Neutrophil (primary cell): ENCODE measurements around the gene MPL.

Experiments
- H3K27ac ChIP-seq: fragments of 200-600 bp; sonication (generic); 2 replicates; pipeline ENCODE4 v1.5.1; 2016; ENCODE audit warnings: mild to moderate bottlenecking, moderate library complexity
- H3K27me3 ChIP-seq: fragments of 200-600 bp; sonication (generic); 2 replicates; pipeline ENCODE4 v1.6.0; 2016; ENCODE audit warnings: mild to moderate bottlenecking
- H3K36me3 ChIP-seq: fragments of 200-600 bp; sonication (generic); 2 replicates; pipeline ENCODE4 v1.5.1; 2017
- H3K4me1 ChIP-seq, 2 experiments: fragments of 200-600 bp in 1 of 2; sonication (generic) in 1 of 2; 1 replicate in 1 of 2; 2 replicates in 1 of 2; pipeline versions ENCODE4 v1.5.1 to v1.6.1; 2013 to 2016; ENCODE audit warnings: low read depth in 1 of 2, low read length in 1 of 2, mild to moderate bottlenecking in 1 of 2, moderate library complexity in 1 of 2; ENCODE audit not compliant: control insufficient read depth in 1 of 2, insufficient read depth in 1 of 2
- H3K4me3 ChIP-seq, 2 experiments: fragments of 200-600 bp in 1 of 2; sonication (generic) in 1 of 2; 1 replicate in 1 of 2; 2 replicates in 1 of 2; pipeline ENCODE4 v1.5.1; 2013 to 2016; ENCODE audit warnings: low read depth in 1 of 2, low read length in 1 of 2, mild to moderate bottlenecking in 1 of 2, moderate library complexity in 1 of 2
- H3K9me3 ChIP-seq: fragments of 200-600 bp; sonication (generic); 2 replicates; pipeline ENCODE4 v1.5.1; 2016
- TF ChIP-seq, protein P1 (sequence below): fragments of 200-600 bp; sonication (generic); IDR thresholded peaks from 2 replicates; pipeline ENCODE4 v1.5.1; 2016; ENCODE audit warnings: antibody characterized with exemption

Gene MPL

DNA sequence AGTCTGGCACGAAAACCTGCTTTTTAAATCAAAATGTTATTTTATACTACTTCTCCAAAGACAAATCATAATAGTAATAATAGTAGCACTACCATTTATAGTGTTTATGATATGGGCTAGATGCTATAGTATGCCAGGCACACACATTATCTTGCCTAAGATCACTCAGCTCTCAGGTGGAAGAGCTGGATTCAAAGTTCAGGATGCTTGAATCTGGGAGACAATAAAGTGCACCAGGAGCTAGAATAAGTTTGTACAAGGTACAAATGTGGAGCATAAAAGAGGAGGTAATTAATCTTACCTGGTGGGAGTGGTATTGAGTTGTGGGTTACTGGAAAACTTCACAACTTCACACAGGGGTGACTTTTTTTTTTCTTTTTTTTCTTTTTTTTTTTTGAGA lies 40.2 kb downstream of the MPL start:
- no peak overlapping the region for H3K27ac ChIP-seq
- H3K4me1 ChIP-seq = peaks cover 11 to 13% of the 10 kb centered on the region in 2 experiments
- no peaks in the 10 kb centered on the region for H3K9me3 ChIP-seq
- no peaks in the 10 kb centered on the region for H3K27me3 ChIP-seq
- H3K36me3 ChIP-seq = peaks cover 37% of the 10 kb centered on the region
- H3K4me3 ChIP-seq = no peak overlapping the region
- TF ChIP-seq, protein P1, sequence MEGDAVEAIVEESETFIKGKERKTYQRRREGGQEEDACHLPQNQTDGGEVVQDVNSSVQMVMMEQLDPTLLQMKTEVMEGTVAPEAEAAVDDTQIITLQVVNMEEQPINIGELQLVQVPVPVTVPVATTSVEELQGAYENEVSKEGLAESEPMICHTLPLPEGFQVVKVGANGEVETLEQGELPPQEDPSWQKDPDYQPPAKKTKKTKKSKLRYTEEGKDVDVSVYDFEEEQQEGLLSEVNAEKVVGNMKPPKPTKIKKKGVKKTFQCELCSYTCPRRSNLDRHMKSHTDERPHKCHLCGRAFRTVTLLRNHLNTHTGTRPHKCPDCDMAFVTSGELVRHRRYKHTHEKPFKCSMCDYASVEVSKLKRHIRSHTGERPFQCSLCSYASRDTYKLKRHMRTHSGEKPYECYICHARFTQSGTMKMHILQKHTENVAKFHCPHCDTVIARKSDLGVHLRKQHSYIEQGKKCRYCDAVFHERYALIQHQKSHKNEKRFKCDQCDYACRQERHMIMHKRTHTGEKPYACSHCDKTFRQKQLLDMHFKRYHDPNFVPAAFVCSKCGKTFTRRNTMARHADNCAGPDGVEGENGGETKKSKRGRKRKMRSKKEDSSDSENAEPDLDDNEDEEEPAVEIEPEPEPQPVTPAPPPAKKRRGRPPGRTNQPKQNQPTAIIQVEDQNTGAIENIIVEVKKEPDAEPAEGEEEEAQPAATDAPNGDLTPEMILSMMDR = no peak

- TF ChIP-seq, protein P1 = no peak
- peaks cover 11 to 13% of the 10 kb centered on the region in 2 experiments for H3K4me1 ChIP-seq
- H3K27ac ChIP-seq = no peak overlapping the region
- H3K4me3 ChIP-seq = no peak overlapping the region
- H3K9me3 ChIP-seq = no peaks in the 10 kb centered on the region
- H3K36me3 ChIP-seq = peaks cover 45% of the 10 kb centered on the region
- no peaks in the 10 kb centered on the region for H3K27me3 ChIP-seq
Observed at GRCh38 chr1:43379476-43379875, 41.9 kb downstream of the MPL start.

DNA sequence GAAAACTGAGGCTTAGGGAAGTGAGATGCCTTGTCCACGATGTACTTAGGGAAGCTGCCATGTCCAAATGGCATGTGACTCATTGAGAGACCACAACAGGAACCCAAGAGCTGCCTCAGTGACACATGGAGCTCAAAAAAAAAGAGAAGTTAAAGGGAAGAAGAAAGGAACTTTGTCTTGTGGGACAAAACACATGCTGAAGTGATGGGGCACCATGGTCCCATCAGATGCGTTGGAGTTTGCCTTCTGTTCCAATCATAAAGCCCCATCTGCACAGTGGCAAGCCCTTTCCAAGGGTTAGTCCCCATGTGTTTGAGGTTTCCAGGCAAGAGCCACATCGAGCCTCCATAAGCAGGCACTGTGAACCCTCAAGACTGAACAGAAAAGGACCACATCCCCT lies 44.0 kb downstream of the MPL start:
- Histone ChIP-seq H3K4me3 (no peak overlapping the region), H3K9me3 (no peaks in the 10 kb centered on the region), H3K36me3 (peaks cover 67% of the 10 kb centered on the region), H3K4me1 (peaks cover 13 to 14% of the 10 kb centered on the region in 2 experiments), H3K27me3 (no peaks in the 10 kb centered on the region), H3K27ac (peak overlapping the region; percentile 64)
- TF ChIP-seq, protein P1 = no peak

GRCh38 chr1:43382027-43382779 lies 44.6 kb downstream of the MPL start:
- H3K9me3 ChIP-seq = no peaks in the 10 kb centered on the region
- TF ChIP-seq, protein P1 = no peak
- H3K27ac ChIP-seq = peak overlapping the region; percentile 64
- peaks cover 73% of the 10 kb centered on the region for H3K36me3 ChIP-seq
- no peaks in the 10 kb centered on the region for H3K27me3 ChIP-seq
- peaks cover 18 to 20% of the 10 kb centered on the region in 2 experiments for H3K4me1 ChIP-seq
- H3K4me3 ChIP-seq = no peak overlapping the region

DNA sequence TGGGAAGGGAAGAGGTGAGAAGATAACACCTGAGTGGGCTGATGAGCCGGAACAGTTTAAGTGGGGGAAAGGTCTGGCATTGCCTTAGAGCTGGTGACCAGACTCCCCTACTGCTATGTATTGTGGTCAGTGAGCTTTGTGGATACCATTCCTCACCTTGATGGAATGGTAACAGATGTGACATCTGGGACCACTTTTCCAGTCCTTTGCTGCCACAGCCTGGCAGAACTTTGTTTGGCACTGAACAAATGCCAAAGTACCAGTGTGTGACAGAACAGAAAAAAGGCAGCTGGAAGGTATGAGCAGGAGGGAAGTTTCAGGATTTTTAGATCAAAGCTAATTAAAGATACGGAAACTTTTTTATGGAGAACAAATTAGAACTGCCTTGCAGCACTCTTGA lies 45.8 kb downstream of the MPL start:
- Histone ChIP-seq H3K27ac (no peak overlapping the region), H3K27me3 (no peaks in the 10 kb centered on the region), H3K4me3 (no peak overlapping the region), H3K4me1 (peaks cover 31 to 33% of the 10 kb centered on the region in 2 experiments), H3K9me3 (no peaks in the 10 kb centered on the region), H3K36me3 (peaks cover 72% of the 10 kb centered on the region)
- TF ChIP-seq, protein P1 = no peak
